K562 (cell line): ENCODE measurements around the gene MAL.

Source experiments
- ATF7 ChIP-seq: fragments of 450-650 bp; IDR thresholded peaks from 2 replicates; pipeline ENCODE4 v1.7.1; 2014; ENCODE audit warnings: mild to moderate bottlenecking, moderate library complexity
- BRCA1 ChIP-seq, 2 experiments: fragments of 450-650 bp in 1 of 2; sonication (generic) in 1 of 2; formaldehyde crosslinking in 1 of 2; IDR thresholded peaks; 2 replicates each; pipeline versions ENCODE4 v1.5.0 to v1.6.1; 2017 to 2020; ENCODE audit warnings: mild to moderate bottlenecking in 1 of 2, missing genetic modification reagents in 1 of 2
- CHD2 ChIP-seq: IDR thresholded peaks from 2 replicates; pipeline ENCODE4 v1.6.1; 2011; ENCODE audit warnings: low read depth, low read length
- ETV6 ChIP-seq, 3 experiments: fragments of 150-350 bp in 1 of 3; sonication (generic) in 1 of 3; formaldehyde crosslinking in 1 of 3; IDR thresholded peaks; 2 replicates each; pipeline versions ENCODE4 v1.6.1 to v1.8.0; 2014 to 2022; ENCODE audit warnings: borderline replicate concordance in 2 of 3, low read depth in 2 of 3, antibody characterized with exemption in 1 of 3, low read length in 1 of 3, mild to moderate bottlenecking in 1 of 3, missing genetic modification reagents in 1 of 3
- EZH2 ChIP-seq: IDR thresholded peaks from 2 replicates; pipeline ENCODE4 v1.6.1; 2012; ENCODE audit warnings: low read depth, mild to moderate bottlenecking, inconsistent platforms, low read length, borderline replicate concordance
- FOXA1 ChIP-seq: fragments of 450-650 bp; IDR thresholded peaks from 2 replicates; pipeline ENCODE4 v1.6.1; 2016; ENCODE audit warnings: mild to moderate bottlenecking, borderline replicate concordance
- GATAD2B ChIP-seq: fragments of 450-650 bp; IDR thresholded peaks from 2 replicates; pipeline ENCODE4 v1.6.1; 2017; ENCODE audit warnings: mild to moderate bottlenecking, borderline replicate concordance
- MECOM ChIP-seq: fragments of 250-450 bp; sonication (Bioruptor Pico); IDR thresholded peaks from 2 replicates; pipeline ENCODE4 v1.8.0; 2022; ENCODE audit warnings: inconsistent platforms
- REST ChIP-seq, 2 experiments: fragments of 450-650 bp; formaldehyde crosslinking in 1 of 2; IDR thresholded peaks; 2 replicates each; pipeline versions ENCODE4 v1.4.0 to v1.6.1; 2014 to 2020; ENCODE audit warnings: mild to moderate bottlenecking in 2 of 2, borderline replicate concordance in 1 of 2, low read depth in 1 of 2
- TAF1 ChIP-seq: IDR thresholded peaks from 2 replicates; pipeline ENCODE4 v1.6.1; 2011; ENCODE audit warnings: mild to moderate bottlenecking, low read length, moderate library complexity; ENCODE audit not compliant: insufficient read depth, control insufficient read depth, severe bottlenecking; ENCODE audit errors: extremely low read depth
- ZBTB11 ChIP-seq, 3 experiments: fragments of 200-800 bp in 1 of 3; fragments of 250-450 bp in 1 of 3; fragments of 450-650 bp in 1 of 3; sonication (Bioruptor Pico) in 1 of 3; sonication (Bioruptor generic) in 1 of 3; formaldehyde crosslinking in 1 of 3; IDR thresholded peaks; 2 replicates each; pipeline versions ENCODE4 v1.6.1 to v1.8.0; 2016 to 2022; ENCODE audit warnings: mild to moderate bottlenecking in 2 of 3, missing genetic modification characterization in 2 of 3, missing compliant biosample characterization in 1 of 3, moderate library complexity in 1 of 3
- ZSCAN29 ChIP-seq: fragments of 450-650 bp; IDR thresholded peaks from 2 replicates; pipeline ENCODE4 v1.6.1; 2017
- TF ChIP-seq, protein P1 (sequence below): IDR thresholded peaks from 3 replicates; pipeline ENCODE4 v1.6.1; 2011; ENCODE audit warnings: borderline replicate concordance, mild to moderate bottlenecking; ENCODE audit not compliant: insufficient read length, insufficient read depth
- TF ChIP-seq, protein P2 (sequence below): fragments of 250-450 bp; sonication (Bioruptor Pico); IDR thresholded peaks from 2 replicates; pipeline ENCODE4 v1.5.0; 2020; ENCODE audit warnings: mild to moderate bottlenecking, borderline replicate concordance

DNA sequence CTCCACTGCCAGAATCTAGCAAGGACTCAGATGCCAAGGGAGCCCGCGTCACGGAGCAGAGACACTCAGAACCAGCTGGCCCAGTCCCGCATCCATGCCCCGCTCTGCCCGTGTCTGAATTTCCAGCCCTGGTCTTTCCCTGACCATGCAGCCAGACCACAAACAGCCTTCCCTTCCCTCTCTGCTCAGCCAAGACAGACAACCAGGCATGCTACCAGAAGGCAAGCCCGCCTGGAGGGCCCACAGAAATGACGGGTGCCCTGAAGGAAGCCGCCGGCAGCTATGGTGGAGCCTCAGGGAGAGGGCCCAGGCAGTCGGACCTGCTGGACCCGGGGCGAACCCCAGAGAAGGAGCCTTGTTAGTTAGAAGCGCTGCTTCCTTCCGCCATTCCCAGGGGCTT is 45.1 kb upstream of the MAL start:
- TF ChIP-seq MECOM (CRISPR knock-in tag) (no peak), CHD2 (no peak), ZSCAN29 (no peak), ETV6 (IDR thresholded peaks at IDR 0.05; ENCODE audit: borderline replicate concordance in 1 of 2, low read depth in 2 of 2, low read length in 1 of 2) (no peak), ETV6 (CRISPR knock-in tag; IDR thresholded peaks at IDR 0.05; ENCODE audit: borderline replicate concordance) (no peak), EZH2 (no peak), ATF7 (no peak), REST (IDR thresholded peaks at IDR 0.05; ENCODE audit: borderline replicate concordance) (no peak), REST (CRISPR knock-in tag; IDR thresholded peaks at IDR 0.05; ENCODE audit: low read depth) (no peak), TAF1 (no peak), BRCA1 (IDR thresholded peaks at IDR 0.05) (no peak), BRCA1 (CRISPR knock-in tag; IDR thresholded peaks at IDR 0.05) (no peak), ZBTB11 (CRISPR knock-in tag; IDR thresholded peaks at IDR 0.05) (no peak), GATAD2B (no peak), FOXA1 (no peak)
- TF ChIP-seq, protein P1, sequence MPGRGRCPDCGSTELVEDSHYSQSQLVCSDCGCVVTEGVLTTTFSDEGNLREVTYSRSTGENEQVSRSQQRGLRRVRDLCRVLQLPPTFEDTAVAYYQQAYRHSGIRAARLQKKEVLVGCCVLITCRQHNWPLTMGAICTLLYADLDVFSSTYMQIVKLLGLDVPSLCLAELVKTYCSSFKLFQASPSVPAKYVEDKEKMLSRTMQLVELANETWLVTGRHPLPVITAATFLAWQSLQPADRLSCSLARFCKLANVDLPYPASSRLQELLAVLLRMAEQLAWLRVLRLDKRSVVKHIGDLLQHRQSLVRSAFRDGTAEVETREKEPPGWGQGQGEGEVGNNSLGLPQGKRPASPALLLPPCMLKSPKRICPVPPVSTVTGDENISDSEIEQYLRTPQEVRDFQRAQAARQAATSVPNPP, result no peak
- TF ChIP-seq, protein P2, sequence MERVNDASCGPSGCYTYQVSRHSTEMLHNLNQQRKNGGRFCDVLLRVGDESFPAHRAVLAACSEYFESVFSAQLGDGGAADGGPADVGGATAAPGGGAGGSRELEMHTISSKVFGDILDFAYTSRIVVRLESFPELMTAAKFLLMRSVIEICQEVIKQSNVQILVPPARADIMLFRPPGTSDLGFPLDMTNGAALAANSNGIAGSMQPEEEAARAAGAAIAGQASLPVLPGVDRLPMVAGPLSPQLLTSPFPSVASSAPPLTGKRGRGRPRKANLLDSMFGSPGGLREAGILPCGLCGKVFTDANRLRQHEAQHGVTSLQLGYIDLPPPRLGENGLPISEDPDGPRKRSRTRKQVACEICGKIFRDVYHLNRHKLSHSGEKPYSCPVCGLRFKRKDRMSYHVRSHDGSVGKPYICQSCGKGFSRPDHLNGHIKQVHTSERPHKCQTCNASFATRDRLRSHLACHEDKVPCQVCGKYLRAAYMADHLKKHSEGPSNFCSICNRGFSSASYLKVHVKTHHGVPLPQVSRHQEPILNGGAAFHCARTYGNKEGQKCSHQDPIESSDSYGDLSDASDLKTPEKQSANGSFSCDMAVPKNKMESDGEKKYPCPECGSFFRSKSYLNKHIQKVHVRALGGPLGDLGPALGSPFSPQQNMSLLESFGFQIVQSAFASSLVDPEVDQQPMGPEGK, result no peak
